ENCODE results near the gene LYRM7.

DNA sequence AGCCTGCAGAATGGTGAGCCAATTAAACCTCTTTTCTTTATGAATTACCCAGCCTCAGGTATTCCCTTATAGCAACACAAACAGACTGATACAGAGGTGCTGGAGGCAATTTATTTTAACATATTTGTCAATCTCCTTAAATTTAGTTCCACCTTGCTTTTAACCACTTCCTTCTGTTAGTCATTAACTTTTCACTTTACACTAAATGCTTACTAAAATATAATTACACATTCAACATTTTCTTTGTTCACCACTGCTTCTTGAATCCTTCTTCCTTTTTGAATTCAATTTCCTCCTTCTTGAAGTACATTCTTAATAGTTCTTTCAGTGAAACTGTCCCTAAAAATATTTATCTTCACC lies 39.4 kb downstream of the LYRM7 start:
- TF ChIP-seq SUZ12 (IDR thresholded peaks at IDR 0.05) = no peak
- no peak for TF ChIP-seq PKNOX1 (IDR thresholded peaks at IDR 0.05)
- TF ChIP-seq FOXM1 (IDR thresholded peaks at IDR 0.05; ENCODE audit: borderline replicate concordance) = no peak
- TF ChIP-seq BHLHE40 (IDR thresholded peaks at IDR 0.05; ENCODE audit: borderline replicate concordance) = no peak
- TF ChIP-seq L3MBTL2 (conservative IDR thresholded peaks at IDR 0.05) = no peak
- TF ChIP-seq FOXK2 (IDR thresholded peaks at IDR 0.05) = no peak
- no peak for TF ChIP-seq TARDBP (IDR thresholded peaks at IDR 0.05)
- no peak for TF ChIP-seq SP1 (IDR thresholded peaks at IDR 0.05)

Data from HEK293T (cell line).